Measurements from ENCODE around the gene DIAPH2.

DIAPH2 gene

DNA sequence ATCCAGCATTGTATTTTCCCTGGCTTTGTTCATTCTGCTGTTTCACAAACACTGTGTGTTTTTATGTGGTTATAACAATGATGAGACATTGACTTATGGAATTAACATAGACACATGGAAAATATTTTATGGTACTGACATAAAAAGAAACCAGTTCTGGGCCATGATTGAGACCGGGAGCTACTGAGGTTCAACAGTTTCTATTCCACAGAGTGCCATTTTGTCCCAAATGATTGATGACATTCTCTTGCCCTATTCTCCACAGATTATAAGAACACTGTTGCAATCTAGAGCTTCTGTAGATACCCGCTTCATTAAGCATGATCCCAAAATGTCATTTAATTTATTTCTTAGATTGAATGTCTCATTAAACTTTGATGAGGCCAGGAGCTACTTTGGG, 525.9 kb downstream of the DIAPH2 start:
- FAIRE-seq: no peak

DNA sequence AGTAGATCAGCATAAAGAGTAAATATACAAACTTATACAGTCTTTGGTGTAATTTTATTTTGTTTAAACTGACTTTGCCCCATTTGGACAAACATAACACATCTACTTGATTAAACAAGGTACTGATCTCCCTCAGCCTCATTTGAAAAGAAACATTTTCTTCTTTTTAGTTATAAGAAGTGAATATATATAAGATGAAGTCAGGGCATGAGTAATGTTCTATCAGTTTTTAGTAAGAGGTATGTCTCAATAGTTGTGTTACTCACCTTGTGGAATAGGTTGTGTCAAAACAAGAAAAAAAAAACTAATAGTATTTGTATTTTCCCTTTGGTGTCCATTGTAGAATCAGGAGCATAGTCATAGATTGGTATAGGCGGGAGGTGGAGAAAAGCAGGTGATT, 526.4 kb downstream of the DIAPH2 start:
- FAIRE-seq: no peak

GRCh38 chrX:97215186-97215585, 530.5 kb downstream of the DIAPH2 start:
- FAIRE-seq: no peak

DNA sequence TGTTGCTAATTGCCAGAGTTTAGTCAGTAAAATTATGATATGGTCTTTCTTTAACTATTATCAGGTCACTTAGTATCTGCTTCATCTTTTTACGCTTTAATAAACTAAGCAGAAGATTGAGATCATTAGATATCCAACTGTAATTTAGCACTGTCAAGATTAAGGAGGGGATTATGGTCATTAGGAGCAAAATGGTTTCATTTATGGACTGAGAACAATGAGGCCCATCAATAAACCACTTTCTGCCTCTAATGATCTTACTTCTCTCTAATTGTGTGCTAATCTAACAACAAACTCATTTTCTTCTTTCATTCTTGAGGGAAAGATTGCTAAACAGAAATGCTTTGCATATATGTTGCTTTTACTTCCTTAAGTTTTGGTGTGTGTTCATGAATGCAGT, 539.5 kb downstream of the DIAPH2 start:
- FAIRE-seq: no peak

GRCh38 chrX:97229318-97229717, 544.7 kb downstream of the DIAPH2 start:
- no peak for FAIRE-seq

DNA sequence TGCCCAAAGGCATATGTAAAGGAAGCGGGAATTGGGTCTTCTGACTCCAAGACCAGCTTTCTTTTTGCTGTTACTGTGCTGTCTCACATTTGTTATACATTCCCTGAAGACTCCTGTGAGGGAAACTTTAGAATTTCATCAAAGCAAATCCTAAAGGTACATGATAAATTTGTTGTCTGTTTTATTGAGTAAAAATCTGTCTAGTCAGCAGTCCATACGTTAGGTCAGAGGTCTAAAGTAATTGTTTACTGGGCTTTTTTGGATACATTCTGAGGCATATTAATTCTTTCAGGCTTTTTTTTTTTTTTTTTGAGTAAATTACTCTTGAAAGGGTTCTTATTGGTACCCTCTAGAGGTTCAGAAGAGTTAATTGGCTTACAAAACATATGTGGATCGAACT, 546.3 kb downstream of the DIAPH2 start:
- no peak for FAIRE-seq

GRCh38 chrX:97234471-97235081, 549.9 kb downstream of the DIAPH2 start:
- FAIRE-seq: no peak

DNA sequence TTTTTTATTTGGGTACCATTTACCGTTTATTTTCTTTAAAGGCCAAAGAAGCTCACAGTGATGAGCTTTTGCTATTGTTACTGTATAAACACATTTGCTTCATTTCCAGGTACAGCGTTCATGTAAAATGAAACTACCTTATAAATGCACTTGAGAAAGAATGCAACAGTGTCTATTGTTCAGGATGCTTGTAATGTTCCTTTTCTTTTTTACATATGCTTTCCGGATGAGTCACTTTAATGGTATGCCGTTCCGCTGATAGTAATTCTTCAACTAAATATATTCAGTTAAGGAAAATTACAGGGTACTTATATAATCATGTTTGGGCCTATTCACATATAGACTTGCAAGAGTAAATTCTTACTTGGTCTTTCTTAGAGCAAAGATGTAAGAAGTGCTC, 554.0 kb downstream of the DIAPH2 start:
- no peak for FAIRE-seq

DNA sequence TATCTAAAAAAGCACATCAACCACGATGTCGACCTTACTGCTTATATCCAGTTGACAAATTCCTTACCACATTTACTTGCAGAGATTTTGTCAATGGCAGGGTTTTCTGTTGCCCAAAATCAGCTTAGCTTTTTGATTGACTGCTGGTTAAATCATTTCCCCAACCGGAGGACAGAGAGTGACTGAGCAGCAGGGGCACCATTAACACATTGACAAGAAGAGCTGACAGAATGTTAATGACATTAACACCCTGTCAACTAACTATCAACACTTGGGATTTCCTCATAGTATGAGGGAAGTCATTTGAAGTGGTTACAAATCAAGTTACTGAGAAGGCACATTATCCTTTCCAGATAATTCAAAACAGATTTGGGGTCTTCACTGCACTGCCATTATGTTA, 567.5 kb downstream of the DIAPH2 start:
- no peak for FAIRE-seq

GRCh38 chrX:97260679-97261078, 576.0 kb downstream of the DIAPH2 start:
- FAIRE-seq: no peak

DNA sequence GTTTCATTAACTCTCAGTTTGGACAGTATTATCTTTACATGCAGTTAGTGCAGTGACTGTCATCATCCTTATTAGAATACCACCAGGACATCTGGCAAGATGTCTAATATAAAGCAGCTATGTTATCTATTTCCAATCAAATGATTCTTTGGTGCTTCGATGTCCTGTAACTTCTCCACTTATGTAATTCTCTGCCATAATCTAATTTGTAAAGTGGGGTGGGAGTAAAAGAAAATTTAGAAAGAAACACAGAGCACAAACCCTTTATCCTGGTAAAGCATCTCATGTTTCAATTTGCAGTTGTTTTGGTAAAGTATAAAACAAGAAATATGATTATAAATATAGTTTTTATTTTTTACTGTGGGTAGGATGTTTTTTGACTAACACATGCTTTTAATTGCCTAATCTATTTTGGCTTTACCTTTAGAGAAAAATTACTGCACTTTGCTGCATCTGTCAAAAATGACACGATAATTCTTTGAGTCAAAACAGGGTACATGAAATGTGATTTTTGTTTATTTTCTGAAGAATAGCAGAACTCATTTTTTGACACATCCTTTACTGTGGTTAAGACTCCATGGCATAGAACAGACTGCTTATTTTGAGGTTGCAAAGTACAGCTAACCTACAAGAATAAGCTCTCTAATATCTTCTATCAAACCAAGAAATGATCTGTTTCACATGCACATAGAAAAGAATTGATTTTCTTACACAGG, 581.9 kb downstream of the DIAPH2 start:
- FAIRE-seq: no peak

DNA sequence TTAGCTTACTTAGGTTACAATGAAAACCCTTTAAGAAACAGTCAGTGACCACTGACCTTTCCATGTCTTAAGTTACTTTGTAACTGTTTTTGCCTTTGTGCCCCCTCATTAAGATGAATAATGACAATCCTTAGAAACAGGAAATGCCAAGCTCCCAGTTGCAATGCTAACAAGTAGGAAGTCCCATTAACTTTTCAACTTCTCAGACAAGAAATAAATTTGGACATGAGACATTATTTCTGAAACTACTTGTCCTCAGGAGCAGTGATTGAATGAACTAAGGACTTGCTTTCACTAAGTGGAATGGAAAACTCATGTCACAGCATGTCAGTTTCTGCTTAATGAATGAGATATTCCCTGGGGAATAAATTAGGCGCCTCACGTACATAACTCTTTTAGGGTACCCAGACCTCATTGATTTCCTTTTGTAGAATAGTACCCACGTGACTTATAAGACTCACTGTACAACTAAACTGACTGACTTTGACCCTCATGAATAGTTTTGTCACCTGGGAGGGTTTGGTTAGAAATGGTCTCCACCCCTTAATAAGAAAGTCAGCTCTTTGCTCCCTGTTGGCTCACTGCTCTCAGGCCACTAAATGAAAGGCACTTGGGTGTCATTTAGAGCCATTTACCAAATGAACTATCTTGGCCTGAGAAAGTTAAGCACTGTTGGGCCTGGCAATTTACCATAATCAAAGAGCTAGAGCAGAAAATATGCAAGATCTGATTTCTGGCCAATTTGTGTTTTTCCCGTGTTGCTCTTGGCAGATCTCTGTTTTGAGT, 582.9 kb downstream of the DIAPH2 start:
- FAIRE-seq: no peak

GRCh38 chrX:97268182-97268680, 583.6 kb downstream of the DIAPH2 start:
- no peak for FAIRE-seq

- no peak for FAIRE-seq
Observed at GRCh38 chrX:97284531-97284930, 599.9 kb downstream of the DIAPH2 start.

DNA sequence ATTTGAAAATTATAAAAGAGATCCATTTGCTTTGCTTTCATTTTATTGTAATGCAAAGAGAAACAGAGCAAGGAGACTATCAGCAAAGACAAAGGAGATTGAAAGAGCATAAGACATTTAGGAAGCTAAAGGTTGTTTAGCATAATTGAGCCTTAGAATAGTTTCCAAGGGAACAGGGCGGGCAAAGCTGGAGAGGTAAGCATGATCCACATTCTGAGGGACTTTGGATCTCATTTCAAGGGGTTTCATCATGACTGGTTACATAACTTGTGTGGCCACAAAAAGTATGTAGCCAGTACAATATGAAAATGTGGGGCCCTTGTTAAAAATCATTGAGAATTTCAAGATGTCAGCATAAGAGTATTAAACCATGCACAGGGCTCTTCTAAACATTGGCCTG, 605.6 kb downstream of the DIAPH2 start:
- no peak for FAIRE-seq

DNA sequence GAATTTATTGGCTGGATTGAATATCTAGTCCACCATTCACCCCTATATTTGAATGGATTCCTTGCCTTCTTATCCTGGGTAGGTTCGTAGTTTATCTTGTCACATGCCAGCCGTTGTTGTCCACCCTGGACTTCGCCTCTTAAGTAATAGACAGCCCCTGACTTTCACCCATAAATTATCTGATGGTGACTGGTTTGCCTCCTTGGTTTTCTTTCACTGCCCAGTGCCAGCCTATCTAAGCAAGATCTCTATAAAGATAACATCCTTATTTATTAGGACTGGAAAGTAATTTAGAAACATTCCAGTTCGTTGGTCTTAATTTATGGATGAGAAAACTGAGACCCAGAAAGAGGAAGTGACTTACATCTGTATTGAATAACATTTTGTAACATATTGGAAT, 609.4 kb downstream of the DIAPH2 start:
- no peak for FAIRE-seq

DNA sequence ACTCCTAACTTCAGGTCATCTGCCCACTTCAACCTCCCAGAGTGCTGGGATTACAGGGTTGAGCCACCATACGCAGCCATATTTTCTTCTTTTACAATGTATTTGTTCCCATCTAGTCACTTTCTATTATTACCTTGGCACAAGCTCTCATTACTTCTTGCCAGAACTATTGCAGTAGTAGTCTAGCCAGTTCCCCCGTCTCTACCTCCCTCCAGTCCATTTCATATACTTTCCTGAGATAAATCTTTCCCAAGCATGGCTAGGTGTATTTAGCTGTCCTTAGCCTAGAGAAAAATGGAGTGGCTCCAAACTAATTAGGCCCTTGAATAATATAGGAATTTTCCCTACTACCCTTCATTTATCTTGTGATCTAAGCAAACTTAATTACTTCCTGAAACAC, 611.3 kb downstream of the DIAPH2 start:
- FAIRE-seq: no peak

GRCh38 chrX:97306771-97307470, 622.3 kb downstream of the DIAPH2 start:
- FAIRE-seq: no peak

- FAIRE-seq: no peak
Observed at GRCh38 chrX:97308171-97308570, 623.5 kb downstream of the DIAPH2 start.

GRCh38 chrX:97309487-97310116, 625.0 kb downstream of the DIAPH2 start:
- no peak for FAIRE-seq

- FAIRE-seq: no peak
Observed at GRCh38 chrX:97310373-97310772, 625.7 kb downstream of the DIAPH2 start.

DNA sequence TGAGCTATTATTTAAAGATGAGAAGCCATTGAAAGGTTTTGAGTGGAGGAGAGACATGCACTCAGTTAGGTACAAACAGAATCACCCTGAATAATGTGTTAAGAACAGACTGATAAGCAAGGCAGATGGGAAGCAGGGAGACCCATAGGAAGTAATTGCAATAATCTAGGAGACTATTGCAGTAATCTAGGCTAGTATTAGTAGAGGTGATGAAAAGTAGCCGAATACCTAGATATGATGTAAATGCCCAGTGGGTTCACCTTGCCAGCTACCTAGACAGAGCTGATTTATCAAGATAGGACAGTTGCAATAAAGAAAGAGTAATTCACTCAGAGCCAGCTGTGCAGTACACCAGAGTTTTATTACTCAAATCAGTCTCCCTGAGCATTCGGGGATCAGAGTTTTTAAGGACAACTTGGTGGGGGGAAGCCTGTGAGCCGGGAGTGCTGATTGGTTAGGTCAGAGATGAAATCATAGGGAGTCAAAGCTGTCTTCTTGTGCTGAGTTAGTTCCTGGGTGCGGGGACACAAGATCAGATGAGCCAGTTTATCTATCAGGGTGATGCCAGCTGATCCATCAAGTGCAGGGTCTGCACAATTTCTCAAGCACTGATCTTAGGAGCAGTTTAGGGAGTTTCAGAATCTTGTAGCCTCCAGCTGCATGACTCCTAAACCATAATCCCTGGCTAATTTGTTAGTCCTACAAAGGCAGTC, 626.6 kb downstream of the DIAPH2 start:
- no peak for FAIRE-seq

All from G401.6 (cell line).